GOT3 (cell line): ENCODE data around the gene PSMB1.
"Not testable (repeated sequence)": the region's sequence is repeated elsewhere in the genome, so short reads cannot be mapped to it uniquely, and the experiment has no call there.

Experiments
- DNase-seq: peaks from one replicate; lab custom pipeline; 2025; ENCODE audit warnings: mixed read lengths; lab: John Stamatoyannopoulos, UW

The PSMB1 gene

GRCh38 chr6:170502733-170503413, 50.2 kb downstream of the PSMB1 start:
- not testable (repeated sequence) for DNase-seq

DNA sequence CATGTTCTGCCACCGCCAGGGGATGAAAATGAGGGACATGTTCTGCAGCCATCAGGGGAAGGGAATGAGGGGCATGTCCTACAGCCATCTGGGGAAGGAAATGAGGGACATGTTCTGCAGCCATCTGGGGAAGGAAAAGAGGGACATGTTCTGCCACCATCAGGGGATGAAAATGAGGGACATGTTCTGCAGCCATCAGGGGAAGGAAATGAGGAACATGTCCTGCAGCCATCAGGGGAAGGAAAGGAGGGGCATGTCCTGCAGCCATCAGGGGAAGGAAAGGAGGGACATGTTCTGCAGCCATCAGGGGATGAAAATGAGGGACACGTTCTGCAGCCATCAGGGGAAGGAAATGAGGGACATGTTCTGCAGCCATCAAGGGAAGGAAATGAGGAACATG, 50.8 kb downstream of the PSMB1 start:
- DNase-seq, result not testable (repeated sequence)

DNA sequence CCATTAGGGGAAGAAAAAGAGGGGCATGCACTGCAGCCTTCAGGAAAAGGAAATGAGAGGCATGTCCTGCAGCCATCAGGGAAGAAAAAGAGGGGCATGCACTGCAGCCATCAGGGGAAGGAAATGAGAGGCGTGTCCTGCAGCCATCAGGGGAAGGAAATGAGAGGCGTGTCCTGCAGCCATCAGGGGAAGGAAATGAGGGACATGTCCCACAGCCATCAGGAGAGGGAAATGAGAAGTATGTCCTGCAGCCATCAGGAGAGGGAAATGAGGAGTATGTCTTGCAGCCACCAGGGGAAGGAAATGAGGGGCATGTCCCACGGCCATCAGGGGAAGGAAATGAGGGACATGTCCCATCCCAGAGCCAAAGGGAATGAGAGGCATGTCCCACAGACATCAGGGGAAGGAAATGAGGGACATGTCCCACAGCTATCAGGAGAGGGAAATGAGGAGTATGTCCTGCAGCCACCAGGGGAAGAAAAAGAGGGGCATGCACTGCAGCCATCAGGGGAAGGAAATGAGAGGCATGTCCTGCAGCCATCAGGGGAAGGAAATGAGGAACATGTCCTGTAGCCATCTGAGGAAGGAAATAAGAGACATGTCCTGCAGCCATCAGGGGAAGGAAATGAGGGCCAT, 52.0 kb downstream of the PSMB1 start:
- no peak for DNase-seq

DNA sequence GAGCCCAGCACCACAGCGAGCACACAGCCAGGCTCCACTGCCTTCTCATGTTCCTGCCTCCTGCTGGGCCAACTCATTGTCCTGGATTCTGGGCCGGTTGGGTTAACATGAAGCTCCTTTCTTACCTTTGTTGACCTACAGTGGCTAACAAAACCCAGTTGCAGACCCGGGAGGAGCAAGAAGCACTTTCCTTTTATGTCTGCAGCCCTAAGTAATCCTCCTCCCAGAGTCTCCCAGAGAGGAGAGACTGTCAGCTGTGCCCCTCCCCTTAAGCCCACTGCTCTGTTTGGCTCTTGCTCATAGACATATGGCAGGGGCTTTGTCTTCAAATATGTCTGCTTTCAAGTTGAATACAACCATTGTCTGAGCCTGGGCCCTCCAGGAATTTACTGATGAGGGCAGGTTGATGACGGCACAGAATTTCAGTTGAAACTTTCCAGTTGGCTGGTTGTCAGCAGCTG, 55.2 kb downstream of the PSMB1 start:
- DNase-seq, result no peak

DNA sequence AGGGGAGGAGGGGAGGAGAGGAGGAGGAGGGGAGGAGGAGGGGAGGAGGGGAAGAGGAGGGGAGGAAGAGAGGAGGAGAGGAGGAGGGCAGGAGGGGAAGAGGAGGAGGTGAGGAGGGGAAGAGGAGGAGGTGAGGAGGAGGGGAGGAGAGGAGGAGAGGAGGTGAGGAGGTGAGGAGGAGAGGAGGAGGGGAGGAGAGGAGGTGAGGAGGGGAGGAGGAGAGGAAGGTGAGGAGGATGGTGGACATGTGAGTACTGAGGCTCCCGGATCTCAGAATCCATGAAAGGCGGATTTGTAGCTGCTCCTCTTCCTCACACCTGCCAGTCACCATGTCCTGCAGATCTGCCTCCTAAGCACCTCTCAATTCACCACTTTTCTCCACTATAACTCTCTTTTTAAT, 59.8 kb downstream of the PSMB1 start:
- no peak for DNase-seq

GRCh38 chr6:170490259-170490658, 62.8 kb downstream of the PSMB1 start:
- no peak for DNase-seq

- no peak for DNase-seq
These were observed 63.3 kb downstream of the PSMB1 start for GRCh38 chr6:170489836-170490235.

GRCh38 chr6:170487707-170488329, 65.3 kb downstream of the PSMB1 start:
- no peak for DNase-seq

- DNase-seq, result no peak
These were observed 67.9 kb downstream of the PSMB1 start for GRCh38 chr6:170485159-170485558.
